Activated CD4-positive, CD25-positive, alpha-beta regulatory T cell (primary cell): ENCODE data around the gene CAPN10.

Experiments used
- DNase-seq, 4 experiments: peaks; one replicate each; lab custom pipeline; 2025; lab: John Stamatoyannopoulos, UW

The CAPN10 gene

DNA sequence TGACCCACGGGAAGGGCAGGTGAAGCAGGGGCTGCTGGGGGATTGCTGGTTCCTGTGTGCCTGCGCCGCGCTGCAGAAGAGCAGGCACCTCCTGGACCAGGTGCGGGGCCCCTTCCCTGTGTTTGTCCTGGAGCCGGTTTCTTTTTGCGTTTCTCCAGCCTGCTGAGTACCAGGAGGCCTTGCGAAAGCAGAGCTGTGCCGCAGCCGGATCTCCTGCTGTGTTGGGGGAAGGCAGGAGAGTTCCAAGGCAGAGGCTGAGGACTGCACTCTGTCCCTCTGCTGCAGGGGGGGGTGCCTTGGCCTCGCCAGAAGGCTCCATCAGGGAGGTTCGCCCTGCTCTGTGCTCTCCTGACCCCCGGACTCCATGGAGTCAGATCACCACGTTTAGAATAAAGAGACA, 2.8 kb downstream of the CAPN10 start:
- no peak for DNase-seq

DNA sequence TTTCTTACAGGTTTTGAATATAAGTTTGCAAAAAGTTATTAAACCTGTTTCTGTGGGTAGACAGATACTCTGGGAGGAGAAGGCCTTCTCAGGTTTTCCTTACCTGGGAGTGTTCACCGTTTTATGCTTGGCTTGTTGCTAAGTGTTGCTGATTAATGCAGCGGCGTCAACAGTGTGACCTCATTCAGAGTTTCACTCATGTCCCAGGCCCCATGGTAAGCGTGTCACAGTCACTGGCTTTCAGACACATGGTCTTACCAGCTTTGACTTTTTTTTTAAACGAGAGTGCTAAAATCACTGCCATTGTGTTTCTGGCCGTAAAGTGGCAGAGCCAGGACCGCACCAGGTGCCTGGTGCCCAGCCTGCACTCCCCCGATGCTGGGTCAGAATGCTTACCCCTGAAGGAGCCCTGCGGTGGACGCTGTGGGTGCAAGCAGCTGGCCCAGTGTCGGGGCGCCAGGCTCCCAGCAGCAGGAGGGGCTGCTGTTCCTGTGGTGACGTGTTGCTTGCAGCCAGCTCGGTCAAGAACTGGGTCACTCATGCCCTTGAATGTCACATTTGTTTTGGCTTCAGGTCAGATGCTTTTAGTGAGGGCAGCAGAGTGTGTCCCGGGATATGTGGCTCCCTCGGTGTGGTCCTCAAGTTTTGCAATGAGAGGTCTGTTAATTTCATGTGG, 3.5 kb downstream of the CAPN10 start:
- DNase-seq: no peak

DNA sequence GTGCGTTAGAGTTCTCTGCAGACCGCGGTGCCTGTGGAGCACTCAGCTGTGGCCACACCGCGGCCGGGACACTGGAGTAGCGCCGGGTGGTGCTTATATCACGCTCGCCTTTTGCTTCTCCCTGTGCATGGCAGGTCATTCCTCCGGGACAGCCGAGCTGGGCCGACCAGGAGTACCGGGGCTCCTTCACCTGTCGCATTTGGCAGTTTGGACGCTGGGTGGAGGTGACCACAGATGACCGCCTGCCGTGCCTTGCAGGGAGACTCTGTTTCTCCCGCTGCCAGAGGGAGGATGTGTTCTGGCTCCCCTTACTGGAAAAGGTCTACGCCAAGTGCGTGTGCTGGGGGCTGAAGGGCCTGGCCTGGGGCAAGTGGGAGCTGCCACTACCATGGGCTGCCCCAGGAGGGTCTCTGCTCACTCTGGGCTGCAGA, 4.2 kb downstream of the CAPN10 start:
- DNase-seq: no peak

DNA sequence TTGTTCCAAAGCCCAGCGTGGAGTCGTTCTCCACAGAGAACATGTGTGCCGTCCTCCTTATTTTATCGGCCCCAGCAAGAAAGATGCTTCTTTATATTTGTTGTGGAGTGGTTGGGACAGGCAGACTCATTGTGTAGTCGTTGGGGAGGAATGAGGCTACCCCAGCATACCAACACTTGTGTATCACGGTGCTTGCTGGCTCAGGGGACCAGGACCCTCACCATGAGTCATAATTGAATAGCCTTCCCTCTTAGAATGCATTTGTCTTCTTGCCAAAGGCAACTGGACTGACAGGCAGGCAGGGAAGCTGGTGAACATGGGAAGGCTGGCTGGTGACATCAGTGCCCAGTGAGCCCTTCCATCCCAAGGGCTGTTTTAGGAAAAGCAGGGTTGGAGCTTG, 4.7 kb downstream of the CAPN10 start:
- no peak for DNase-seq

DNA sequence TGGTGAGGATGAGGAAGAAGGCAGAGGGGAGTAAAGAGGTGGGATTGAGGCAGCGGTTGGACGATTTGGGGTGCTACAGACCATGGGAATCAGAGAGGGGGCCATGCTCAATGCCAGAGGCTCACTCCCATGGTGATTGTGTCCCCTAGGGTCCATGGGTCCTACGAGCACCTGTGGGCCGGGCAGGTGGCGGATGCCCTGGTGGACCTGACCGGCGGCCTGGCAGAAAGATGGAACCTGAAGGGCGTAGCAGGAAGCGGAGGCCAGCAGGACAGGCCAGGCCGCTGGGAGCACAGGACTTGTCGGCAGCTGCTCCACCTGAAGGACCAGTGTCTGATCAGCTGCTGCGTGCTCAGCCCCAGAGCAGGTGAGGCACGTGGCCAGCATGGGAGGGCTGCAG, 5.2 kb downstream of the CAPN10 start:
- no peak for DNase-seq

DNA sequence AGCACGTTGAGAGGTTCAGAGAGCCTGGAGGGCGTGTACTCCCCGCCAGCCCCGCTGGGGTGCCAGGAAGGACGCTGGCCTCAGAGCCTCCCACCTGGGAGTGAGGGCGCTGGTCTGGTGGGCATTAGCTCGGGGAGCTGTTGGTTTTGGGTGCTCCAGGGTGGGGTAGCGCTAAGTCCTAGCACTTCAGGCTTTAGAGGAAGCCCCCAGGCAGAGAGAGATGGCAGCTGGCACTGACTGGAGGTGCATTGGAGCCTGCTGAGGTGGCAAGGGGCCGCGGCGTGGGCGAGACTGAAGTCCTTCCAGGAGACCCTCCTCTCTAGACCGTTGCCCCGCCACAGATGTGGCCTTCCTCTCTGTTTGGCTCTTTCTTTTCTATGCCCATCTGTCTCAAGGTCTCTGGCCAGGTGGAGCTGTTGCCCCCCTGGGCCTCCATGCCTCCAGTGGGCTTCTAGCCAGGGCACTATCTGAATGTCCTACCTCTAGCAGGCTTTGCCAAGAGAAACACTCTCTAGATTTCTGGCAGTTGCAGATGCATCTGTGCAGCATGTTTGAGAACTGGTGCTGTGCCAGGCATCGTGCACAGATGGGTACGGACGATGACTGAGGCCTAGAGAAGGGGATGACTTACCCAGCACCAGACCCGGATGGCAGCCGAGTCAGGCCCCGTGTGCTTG, 6.6 kb downstream of the CAPN10 start:
- no peak for DNase-seq

DNA sequence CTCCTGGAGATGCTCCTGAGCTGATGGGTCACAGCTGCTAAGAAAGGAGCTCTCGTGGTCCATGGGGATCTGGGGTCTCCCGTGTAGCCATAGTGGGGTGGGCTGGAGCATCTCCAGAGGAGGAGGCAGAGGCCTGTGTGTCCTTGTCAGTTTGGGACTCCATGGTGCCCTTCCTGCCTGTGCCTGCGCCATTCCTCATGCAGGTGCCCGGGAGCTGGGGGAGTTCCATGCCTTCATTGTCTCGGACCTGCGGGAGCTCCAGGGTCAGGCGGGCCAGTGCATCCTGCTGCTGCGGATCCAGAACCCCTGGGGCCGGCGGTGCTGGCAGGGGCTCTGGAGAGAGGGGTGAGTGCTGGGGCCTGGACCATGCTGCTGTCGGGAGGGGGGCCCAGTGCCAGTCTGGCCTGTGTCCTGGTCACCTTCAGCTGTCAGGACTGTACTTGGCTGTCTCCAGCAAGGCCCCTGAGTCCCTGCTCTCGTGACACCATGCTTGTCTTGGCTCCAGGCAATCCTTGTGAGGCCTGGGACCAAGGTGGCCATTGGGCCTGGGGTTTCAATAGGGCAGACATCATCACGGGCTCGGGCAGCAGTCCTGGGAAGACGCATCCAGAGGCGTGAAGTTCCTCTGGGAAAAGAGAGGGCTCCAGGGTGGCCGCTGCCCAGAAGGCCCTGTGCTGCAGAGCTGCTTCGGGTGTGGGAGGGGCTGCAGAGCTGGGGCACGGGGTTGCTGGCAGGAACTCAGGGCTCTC, 7.3 kb downstream of the CAPN10 start:
- DNase-seq: no peak

DNA sequence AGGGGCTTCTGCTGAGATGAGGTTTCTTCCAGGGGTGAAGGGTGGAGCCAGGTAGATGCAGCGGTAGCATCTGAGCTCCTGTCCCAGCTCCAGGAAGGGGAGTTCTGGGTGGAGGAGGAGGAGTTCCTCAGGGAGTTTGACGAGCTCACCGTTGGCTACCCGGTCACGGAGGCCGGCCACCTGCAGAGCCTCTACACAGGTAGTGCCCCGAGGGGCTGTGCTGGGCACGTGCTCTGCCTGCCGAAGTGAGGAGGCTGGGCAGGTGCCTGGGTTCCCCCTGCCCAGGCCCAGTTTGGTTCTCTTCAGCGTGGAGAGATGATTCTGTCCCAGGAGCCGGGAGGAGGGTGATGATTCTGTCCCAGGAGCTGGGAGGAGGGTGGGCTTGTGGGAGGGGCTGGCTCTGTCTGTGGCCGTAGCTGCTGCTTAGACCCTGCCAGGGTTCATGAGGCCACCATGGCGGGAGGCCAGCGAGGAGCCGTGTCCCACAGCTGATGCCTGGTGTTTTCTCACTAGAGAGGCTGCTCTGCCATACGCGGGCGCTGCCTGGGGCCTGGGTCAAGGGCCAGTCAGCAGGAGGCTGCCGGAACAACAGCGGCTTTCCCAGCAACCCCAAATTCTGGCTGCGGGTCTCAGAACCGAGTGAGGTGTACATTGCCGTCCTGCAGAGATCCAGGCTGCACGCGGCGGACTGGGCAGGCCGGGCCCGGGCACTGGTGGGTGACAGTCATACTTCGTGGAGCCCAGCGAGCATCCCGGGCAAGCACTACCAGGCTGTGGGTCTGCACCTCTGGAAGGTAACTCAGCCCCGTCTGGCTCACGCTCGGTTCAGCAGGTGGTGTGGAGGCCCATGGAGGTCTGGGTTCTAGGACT, 8.2 kb downstream of the CAPN10 start:
- DNase-seq: no peak

DNA sequence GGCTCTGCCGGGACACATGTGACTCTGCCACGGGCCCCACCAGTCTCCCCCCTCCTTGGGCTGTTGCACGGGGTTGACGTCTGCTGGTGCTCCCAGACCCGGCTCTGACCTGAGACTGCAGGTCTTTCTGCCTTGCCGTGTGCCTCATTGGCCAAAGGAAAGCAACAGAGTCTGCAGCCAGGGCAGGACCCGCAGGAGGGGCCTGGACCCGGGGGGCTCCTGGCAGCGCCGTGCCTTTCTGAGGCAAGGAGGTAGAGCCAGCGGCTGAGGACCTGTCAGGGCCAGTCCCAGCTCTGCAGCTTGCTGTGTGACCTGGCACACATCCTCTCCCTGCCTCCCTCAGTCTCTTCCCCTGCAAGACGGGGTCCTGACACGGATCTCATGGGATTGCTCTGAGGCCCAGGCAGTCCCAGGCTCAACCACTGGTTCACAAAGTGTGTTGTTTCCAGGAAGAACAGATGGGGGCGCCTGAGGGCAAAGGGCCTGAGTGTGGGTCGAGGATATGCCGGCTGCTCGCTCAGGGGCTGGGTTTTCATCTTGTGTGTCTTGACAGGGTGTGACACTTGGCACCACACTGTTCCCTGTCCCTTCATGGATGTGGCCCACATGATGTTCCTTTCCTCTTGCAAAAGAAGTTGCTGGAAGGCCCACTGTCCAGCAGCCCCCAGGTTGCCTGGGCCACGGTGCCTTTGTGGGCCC, 9.0 kb downstream of the CAPN10 start:
- no peak for DNase-seq

DNA sequence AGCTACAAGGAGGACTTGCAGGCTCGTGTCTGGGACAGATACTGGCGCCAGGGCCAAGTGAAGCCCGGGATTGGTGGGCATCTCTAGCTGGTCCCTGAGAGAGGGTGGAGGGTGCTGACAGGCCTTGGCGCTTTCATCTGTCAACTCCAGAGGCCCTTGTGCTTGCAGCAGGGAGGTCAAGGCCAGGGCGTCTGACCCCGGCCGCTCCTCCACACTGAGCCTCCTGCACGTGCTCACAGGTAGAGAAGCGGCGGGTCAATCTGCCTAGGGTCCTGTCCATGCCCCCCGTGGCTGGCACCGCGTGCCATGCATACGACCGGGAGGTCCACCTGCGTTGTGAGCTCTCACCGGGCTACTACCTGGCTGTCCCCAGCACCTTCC, 9.5 kb downstream of the CAPN10 start:
- DNase-seq: no peak

DNA sequence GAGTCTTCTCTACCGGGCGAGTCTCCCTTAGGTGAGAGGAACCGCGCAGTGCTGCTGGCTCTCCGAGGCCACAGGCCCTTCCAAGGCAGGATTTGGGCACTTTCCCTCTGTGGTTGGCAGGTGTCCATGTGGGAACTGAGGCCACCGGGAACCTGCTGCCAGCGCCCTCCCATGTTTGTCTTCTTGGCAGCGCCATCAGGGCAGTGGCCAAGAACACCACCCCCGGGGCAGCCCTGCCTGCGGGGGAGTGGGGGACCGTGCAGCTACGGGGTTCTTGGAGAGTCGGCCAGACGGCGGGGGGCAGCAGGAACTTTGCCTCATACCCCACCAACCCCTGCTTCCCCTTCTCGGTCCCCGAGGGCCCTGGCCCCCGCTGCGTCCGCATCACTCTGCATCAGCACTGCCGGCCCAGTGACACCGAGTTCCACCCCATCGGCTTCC, 10.0 kb downstream of the CAPN10 start:
- DNase-seq: no peak

DNA sequence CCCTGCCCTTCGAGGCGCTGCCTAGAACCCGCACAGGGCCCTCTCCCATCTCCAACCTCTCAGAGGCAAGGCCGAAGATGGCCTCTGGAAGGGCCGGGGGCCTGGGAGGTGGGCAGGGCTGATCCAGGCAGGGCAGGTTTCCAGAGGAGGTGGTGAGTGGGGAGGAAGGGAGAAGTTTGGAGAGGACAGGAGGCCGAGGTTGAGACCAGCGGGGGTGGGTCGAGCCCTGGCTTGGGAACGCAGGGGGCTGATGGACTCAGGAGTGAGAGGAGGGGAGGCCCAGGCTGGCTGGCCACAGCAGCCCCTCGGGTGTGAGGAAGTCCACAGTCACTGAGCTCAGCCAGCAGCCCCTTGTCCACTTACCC, 10.5 kb downstream of the CAPN10 start:
- no peak for DNase-seq

DNA sequence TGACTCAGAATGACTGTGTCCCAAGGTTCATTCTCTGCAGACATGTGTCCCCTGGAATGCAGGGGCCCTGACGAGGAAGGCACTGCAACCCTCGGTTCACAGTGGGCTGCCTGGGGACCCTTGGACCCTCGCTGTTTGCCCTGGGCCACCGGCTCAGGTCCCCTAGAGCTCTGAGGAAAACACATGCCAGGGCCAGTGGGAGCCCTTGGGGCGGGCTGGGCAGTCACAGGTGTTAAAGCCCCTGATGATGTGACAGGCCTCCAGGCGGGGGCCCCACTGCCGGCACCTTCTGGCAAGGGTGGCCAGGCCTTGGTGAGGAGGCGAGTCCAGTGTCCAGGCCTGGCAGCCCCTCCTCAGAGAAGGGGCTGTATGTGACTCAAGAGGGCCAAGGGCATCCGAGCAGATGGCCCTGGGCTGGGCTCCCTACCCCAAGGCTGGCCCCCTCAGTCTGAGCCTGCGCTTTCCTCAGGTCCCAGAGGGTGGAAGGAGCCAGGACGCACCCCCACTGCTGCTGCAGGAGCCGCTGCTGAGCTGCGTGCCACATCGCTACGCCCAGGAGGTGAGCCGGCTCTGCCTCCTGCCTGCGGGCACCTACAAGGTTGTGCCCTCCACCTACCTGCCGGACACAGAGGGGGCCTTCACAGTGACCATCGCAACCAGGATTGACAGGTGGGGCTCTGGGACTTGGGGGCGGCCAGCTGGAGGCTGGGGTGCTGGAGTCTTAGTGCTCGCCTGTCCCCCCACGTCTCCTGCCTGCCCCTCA, 11.1 kb downstream of the CAPN10 start:
- DNase-seq: no peak

DNA sequence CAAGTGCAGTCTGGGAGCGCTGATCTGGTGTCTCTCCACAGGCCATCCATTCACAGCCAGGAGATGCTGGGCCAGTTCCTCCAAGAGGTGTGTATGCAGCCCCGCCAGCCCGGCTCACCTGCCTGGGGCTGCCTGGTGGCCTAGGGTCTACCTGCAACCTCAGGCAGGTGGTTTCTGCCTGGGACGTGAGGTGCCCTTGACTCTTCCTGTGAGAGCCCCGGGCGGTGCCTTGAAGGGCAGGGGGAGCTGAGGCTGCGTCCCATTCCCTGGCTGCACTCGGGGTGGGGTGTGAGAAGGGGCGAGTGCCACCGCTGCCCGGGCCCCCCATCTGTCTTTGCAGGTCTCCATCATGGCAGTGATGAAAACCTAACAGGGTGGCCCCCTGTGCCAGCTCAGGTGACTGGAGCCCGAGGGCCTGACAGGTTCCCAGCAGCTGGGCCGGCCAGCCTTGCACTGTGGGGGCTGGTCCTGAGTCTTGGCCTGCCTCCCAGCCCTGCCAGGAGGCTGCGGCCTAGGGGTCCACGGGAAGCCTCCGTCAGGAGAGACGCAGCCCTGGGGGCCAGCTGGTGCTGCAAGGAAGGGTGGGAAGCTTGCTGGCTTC, 11.9 kb downstream of the CAPN10 start:
- DNase-seq: no peak

DNA sequence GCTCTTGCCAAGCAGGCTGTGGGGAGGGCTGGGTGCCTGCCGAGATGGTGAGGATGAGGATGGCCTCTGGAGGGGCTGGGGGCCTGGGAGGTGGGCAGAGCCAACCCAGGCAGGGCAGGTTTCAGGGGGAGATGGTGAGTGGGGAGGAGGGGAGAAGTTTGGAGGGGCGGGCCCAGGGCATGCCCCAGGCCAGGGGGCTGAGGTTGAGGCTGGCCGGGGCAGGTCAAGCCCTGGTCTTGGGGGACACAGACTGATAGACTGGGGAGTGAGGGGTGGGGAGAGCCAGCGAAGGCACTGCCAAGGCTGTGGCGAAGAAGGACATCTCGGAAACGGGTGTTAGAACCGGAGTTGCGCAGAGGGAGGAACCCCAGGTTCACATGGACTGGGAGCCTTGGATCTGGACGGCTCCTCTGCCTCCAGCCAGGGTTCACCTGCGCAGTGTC, 12.6 kb downstream of the CAPN10 start:
- DNase-seq: no peak

DNA sequence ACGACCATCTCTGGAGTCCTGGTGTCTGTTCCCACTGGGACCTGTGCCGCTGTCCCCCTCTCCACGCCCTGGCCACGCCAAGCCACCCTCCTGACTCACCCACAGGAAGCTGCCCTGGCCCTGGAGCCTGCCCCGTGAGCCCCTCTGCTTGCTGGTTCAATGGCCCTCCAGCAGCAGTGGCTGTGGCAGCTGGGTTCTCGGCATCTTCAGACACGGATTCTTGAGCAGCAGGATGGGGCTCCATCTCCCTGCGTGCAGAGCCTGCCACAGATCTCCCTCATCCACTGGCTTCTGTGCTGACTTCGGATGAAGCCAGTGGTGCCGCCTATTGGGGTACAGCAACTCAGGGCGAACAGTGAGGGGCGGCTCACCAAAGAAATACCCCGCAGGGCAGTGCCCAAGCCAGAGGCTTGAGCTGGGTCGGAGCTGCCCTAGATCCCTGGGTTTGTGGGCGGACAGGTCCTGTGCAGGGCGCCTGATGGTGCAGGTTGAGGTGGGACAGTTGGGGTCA, 14.0 kb downstream of the CAPN10 start:
- no peak for DNase-seq

DNA sequence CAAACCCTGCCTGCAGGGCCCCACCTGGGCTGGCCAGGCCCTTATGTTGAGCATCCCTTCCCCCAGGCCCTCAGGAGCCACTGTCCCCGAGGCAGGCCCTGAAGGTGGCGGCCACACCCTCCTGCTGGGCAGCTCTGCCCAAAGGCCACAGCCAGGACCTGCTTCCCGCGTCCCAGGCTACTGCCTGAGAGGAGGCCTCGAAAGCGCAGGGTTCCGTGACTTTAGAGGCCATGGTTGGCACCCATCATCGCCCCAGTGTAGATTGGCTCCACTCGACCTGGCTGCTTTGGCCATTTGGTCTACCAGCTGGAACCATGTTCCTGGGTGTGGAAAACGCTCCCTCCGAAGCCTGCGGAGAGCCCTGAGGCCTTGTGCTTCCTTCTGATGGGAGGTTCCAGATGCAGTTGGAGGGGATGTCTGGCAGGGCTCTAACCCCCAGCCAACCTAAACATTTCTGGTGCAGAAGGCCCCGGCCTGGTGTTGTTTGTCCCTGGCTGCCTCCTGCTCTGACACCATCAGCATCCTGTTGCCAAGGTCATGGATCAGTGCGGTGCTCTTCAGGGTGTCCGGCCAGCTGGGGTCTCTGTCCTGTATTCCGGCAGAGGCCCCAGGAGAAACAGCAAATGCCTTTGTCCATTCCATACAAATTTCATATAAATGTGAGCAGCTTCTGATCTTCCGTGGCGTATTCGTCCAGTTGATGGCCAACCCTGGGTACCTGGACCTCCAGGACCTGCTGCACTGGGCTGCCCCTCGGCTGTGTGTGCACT, 14.7 kb downstream of the CAPN10 start:
- no peak for DNase-seq

DNA sequence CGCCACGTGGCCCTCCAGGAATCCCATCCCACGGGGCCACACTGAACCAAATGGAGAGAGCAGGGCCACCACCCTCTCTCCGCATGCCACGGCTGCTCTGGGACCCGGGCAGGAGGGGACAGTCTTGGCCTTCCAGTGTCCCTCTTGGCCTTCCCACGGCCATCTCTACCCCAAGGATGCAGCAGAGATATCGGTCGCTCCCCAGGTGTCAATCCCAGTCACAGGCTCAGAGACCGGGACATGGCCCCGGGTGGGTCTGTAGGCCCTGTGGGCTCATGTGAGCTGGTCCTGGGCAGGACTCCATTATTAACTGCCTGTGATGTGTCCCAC, 15.3 kb downstream of the CAPN10 start:
- DNase-seq: no peak

DNA sequence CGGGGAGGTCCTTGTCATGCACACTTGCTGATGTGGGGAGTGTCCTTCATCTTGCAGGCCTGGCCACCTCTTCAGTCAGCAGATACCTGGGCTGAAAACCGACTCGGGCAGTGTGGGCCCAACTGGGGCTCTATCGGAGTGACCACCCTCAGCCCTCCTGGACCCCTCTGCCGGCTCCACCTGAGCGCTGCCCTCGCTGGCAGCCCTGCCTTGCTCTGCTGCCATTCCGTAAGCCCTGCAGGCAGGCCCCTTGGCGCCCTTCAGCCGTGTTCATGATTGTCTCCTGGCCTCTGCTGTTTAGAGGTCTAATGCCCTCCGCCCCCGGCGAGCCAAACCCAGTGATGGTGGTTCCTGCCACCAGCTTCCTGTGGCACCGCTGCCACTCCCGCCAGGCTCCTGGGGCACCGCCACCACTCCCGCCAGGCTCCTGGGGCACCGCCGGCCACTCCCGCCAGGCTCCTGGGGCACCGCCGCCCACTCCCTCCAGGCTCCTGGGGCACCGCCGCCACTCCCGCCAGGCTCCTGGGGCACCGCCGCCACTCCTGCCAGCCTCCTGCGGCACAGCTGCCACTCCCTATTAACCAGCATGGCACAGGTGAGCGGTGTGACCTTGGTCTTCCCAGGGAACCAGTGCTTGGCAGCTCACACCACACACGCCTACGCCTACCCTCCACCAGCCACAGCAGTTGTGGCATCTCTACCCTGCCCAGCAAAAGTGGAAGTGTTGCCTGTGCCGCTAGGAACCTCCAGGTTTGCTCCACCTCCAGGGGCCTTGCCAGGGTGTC, 15.9 kb downstream of the CAPN10 start:
- DNase-seq: no peak
